Liver (tissue), 9 donors: ENCODE results near the gene SIGLEC8. TPM values are rescaled to one million over a fixed set of nuclear protein-coding genes. Genes with fewer than 3 reads are reported as not detected.
"Not testable (repeated sequence)": the region's sequence is repeated elsewhere in the genome, so short reads cannot be mapped to it uniquely, and the experiment has no call there.

Experiments used
- DNase-seq: peaks from one replicate; pipeline ENCODE4 v3.0.0-alpha.2; 2017; ENCODE audit warnings: low spot score
- H3K27ac ChIP-seq, 2 donors: one replicate each; pipeline ENCODE4 v1.7.0; 2013; ENCODE audit warnings: inconsistent platforms in 2 of 2, low read length in 2 of 2, control low read depth in 1 of 2, low read depth in 1 of 2, mild to moderate bottlenecking in 1 of 2
- H3K27me3 ChIP-seq, 4 donors: one replicate each; pipeline versions ENCODE4 v1.6.1 to v1.7.0; 2013; ENCODE audit warnings: low read length in 3 of 4, inconsistent platforms in 1 of 4, mild to moderate bottlenecking in 1 of 4, moderate library complexity in 1 of 4; ENCODE audit not compliant: control insufficient read depth in 4 of 4, insufficient read depth in 4 of 4
- H3K36me3 ChIP-seq, 4 donors: one replicate each; pipeline versions ENCODE4 v1.6.1 to v1.7.0; 2013; ENCODE audit warnings: low read length in 3 of 4, mild to moderate bottlenecking in 3 of 4, low read depth in 1 of 4, moderate library complexity in 1 of 4; ENCODE audit not compliant: control insufficient read depth in 4 of 4, insufficient read depth in 3 of 4
- H3K4me1 ChIP-seq, 4 donors: one replicate each; pipeline versions ENCODE4 v1.6.1 to v1.7.0; 2013; ENCODE audit warnings: low read length in 3 of 4, mild to moderate bottlenecking in 3 of 4, moderate library complexity in 1 of 4; ENCODE audit not compliant: control insufficient read depth in 4 of 4, insufficient read depth in 4 of 4
- H3K4me3 ChIP-seq, 3 donors: one replicate each; pipeline versions ENCODE4 v1.6.1 to v1.7.0; 2013; ENCODE audit warnings: low read length in 3 of 3, control low read depth in 1 of 3, low read depth in 1 of 3, mild to moderate bottlenecking in 1 of 3
- H3K9ac ChIP-seq, 2 donors: one replicate each; pipeline ENCODE4 v1.7.0; 2013; ENCODE audit warnings: low read length in 2 of 2, mild to moderate bottlenecking in 2 of 2, moderate library complexity in 2 of 2, control low read depth in 1 of 2, low read depth in 1 of 2
- H3K9me3 ChIP-seq, 4 donors: one replicate each; pipeline versions ENCODE4 v1.6.1 to v1.7.0; 2013; ENCODE audit warnings: low read length in 3 of 4; ENCODE audit not compliant: control insufficient read depth in 4 of 4
- CTCF ChIP-seq: fragments of 150-350 bp; IDR thresholded peaks from 2 replicates; pipeline ENCODE4 v1.5.1; 2017; ENCODE audit warnings: improper control_type of control experiment, low read depth, low read length; ENCODE audit not compliant: missing input control
- EGR1 ChIP-seq, 2 donors: IDR thresholded peaks; 2 replicates each; pipeline ENCODE4 v1.6.1; 2016 to 2018; ENCODE audit warnings: antibody characterized with exemption in 2 of 2, low read depth in 2 of 2
- FOXA1 ChIP-seq: IDR thresholded peaks from 2 replicates; pipeline ENCODE4 v1.6.1; 2016; ENCODE audit warnings: antibody characterized with exemption
- FOXA2 ChIP-seq: IDR thresholded peaks from 2 replicates; pipeline ENCODE4 v1.6.1; 2016; ENCODE audit warnings: antibody characterized with exemption
- GABPA ChIP-seq, 2 donors: IDR thresholded peaks in 1 of 2; conservative IDR thresholded peaks in 1 of 2; 2 replicates each; pipeline ENCODE4 v1.6.1; 2016; ENCODE audit warnings: antibody characterized with exemption in 2 of 2, mild to moderate bottlenecking in 1 of 2, moderate library complexity in 1 of 2
- HNF4A ChIP-seq, 2 donors: conservative IDR thresholded peaks; 2 replicates each; pipeline ENCODE4 v1.6.1; 2016; ENCODE audit warnings: antibody characterized with exemption in 2 of 2, mild to moderate bottlenecking in 2 of 2
- HNF4G ChIP-seq: IDR thresholded peaks from 2 replicates; pipeline ENCODE4 v1.6.1; 2016; ENCODE audit warnings: antibody characterized with exemption
- JUND ChIP-seq, 2 donors: IDR thresholded peaks; 2 replicates each; pipeline ENCODE4 v1.6.1; 2016; ENCODE audit warnings: antibody characterized with exemption in 2 of 2
- NR2F2 ChIP-seq: IDR thresholded peaks from 2 replicates; pipeline ENCODE4 v1.6.1; 2016; ENCODE audit warnings: antibody characterized with exemption
- RAD21 ChIP-seq, 2 donors: IDR thresholded peaks; 2 replicates each; pipeline ENCODE4 v1.6.1; 2016; ENCODE audit warnings: antibody characterized with exemption in 2 of 2, mild to moderate bottlenecking in 2 of 2
- REST ChIP-seq: IDR thresholded peaks from 2 replicates; pipeline ENCODE4 v1.6.1; 2016; ENCODE audit warnings: antibody characterized with exemption, mild to moderate bottlenecking
- RXRA ChIP-seq, 2 donors: IDR thresholded peaks; 2 replicates each; pipeline ENCODE4 v1.6.1; 2017 to 2018; ENCODE audit warnings: antibody characterized with exemption in 2 of 2, mild to moderate bottlenecking in 1 of 2
- SP1 ChIP-seq: IDR thresholded peaks from 2 replicates; pipeline ENCODE4 v1.6.1; 2018; ENCODE audit warnings: antibody characterized with exemption, mild to moderate bottlenecking
- TAF1 ChIP-seq: conservative IDR thresholded peaks from 2 replicates; pipeline ENCODE4 v1.6.1; 2016; ENCODE audit warnings: antibody characterized with exemption, mild to moderate bottlenecking
- YY1 ChIP-seq: IDR thresholded peaks from 2 replicates; pipeline ENCODE4 v1.6.1; 2016; ENCODE audit warnings: antibody characterized with exemption, mild to moderate bottlenecking
- ZBTB33 ChIP-seq: IDR thresholded peaks from 2 replicates; pipeline ENCODE4 v1.6.1; 2016; ENCODE audit warnings: antibody characterized with exemption
- WGBS: extraction: QIAGEN DNeasy Blood & Tissue Kit; methylation state at CpG from one replicate; pipeline ENCODE4 v1.1.7; 2013; 5-methylcytosine and 5-hydroxymethylcytosine counted together
- polyA plus RNA-seq, 2 donors: library from polyadenylated mRNA; stranded (reverse) in 1 of 2; unstranded in 1 of 2; fragments of 200-250 nt in 1 of 2; fragments of >200 nt in 1 of 2; fragmentation: Nextera tagmentation in 1 of 2; extraction: Ambion mirVana in 1 of 2; gene quantifications; one replicate each; pipeline versions ENCODE4 v1.2.1 to v1.2.3, GENCODE V29; 2013 to 2015
- total RNA-seq, 2 donors: library from RNA; depleted of rRNA; stranded (reverse); fragments of >200 nt; gene quantifications; one replicate each; pipeline ENCODE4 v1.2.3, GENCODE V29; 2014
- TF ChIP-seq, protein P1 (sequence below): IDR thresholded peaks from 2 replicates; pipeline ENCODE4 v1.6.1; 2016; ENCODE audit warnings: antibody characterized with exemption
- TF ChIP-seq, protein P2 (sequence below): IDR thresholded peaks from 2 replicates; pipeline ENCODE4 v1.6.1; 2016; ENCODE audit warnings: antibody characterized with exemption
- donor health status: healthy.
- donor health status: healthy.
- donor health status: healthy.
- donor health status: healthy.
- donor health status: healthy.

Gene SIGLEC8
- total and polyA plus RNA-seq, 4 donors = 0.09 to 2.3 (median 0.52) TPM

DNA sequence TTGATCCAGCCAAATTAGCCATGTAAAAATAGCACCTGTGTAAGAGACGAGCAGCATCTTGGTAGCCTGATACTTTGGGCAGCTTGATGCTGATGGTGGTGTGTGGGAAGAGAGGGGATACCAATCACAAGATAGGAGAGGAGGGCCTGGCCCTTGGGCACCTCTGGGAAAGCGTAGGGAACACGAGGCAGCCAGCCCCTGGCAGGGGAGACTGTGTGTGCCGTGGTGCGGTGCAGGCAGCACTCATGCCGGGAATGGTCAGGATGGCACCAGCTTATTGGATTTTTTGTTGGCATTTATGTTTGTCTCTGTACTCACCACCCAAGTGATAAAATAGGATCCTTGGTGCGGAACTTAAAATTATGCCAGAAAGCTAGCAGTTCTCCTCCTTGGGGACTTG lies 10.2 kb downstream of the SIGLEC8 start:
- Histone ChIP-seq H3K9me3 (no peaks in the 10 kb centered on the region), H3K9ac (no peak overlapping the region), H3K4me1 (no peaks in the 10 kb centered on the region), H3K4me3 (no peak overlapping the region), H3K27ac (no peak overlapping the region), H3K36me3 (no peaks in the 10 kb centered on the region), H3K27me3 (no peaks in the 10 kb centered on the region)
- no peak for DNase-seq
- 74% methylated on average over 7 of the region's 7 CpGs for WGBS
- TF ChIP-seq, protein P1, sequence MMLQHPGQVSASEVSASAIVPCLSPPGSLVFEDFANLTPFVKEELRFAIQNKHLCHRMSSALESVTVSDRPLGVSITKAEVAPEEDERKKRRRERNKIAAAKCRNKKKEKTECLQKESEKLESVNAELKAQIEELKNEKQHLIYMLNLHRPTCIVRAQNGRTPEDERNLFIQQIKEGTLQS = no peak
- no peak for TF ChIP-seq SP1
- no peak for TF ChIP-seq RAD21 (IDR thresholded peaks at IDR 0.05)
- no peak for TF ChIP-seq ZBTB33
- TF ChIP-seq HNF4A (conservative IDR thresholded peaks at IDR 0.05) = no peak
- no peak for TF ChIP-seq GABPA (IDR thresholded peaks at IDR 0.05 in 1 of 2, conservative IDR thresholded peaks at IDR 0.05 in 1 of 2)
- no peak for TF ChIP-seq TAF1
- TF ChIP-seq FOXA2 = no peak
- TF ChIP-seq EGR1 (IDR thresholded peaks at IDR 0.05; ENCODE audit: low read depth in 2 of 2) = no peak
- TF ChIP-seq RXRA (IDR thresholded peaks at IDR 0.05) = no peak
- TF ChIP-seq, protein P2, sequence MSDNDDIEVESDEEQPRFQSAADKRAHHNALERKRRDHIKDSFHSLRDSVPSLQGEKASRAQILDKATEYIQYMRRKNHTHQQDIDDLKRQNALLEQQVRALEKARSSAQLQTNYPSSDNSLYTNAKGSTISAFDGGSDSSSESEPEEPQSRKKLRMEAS = no peak
- TF ChIP-seq YY1 = no peak
- no peak for TF ChIP-seq FOXA1
- TF ChIP-seq HNF4G = no peak
- no peak for TF ChIP-seq CTCF
- TF ChIP-seq REST = no peak
- TF ChIP-seq JUND (IDR thresholded peaks at IDR 0.05) = no peak
- TF ChIP-seq NR2F2 = no peak

DNA sequence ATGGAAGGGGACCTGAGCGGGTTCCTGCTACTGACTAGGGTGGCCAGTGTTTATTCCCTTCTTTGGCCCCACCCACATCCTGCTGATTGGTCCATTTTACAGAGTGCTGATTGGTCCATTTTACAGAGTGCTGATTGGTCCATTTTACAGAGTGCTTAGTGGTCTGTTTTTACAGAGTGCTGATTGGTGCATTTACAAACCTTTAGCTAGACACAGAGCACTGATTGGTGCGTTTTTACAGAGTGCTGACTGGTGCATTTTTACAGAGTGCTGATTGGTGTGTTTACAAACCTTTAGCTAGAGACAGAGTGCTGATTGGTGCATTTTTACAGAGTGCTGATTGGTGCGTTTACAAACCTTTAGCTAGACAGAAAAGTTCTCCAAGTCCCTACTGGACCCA lies 10.7 kb downstream of the SIGLEC8 start:
- H3K4me3 ChIP-seq, DNase-seq, H3K4me1 ChIP-seq, H3K27me3 ChIP-seq, H3K27ac ChIP-seq, H3K9me3 ChIP-seq, H3K36me3 ChIP-seq, H3K9ac ChIP-seq: not testable (repeated sequence)
- 73% methylated on average over 3 of the region's 3 CpGs for WGBS
